Skin epidermis (tissue), 12 donors: ENCODE results near the gene GC.
"Not testable (repeated sequence)": the region's sequence is repeated elsewhere in the genome, so short reads cannot be mapped to it uniquely, and the experiment has no call there.

Source experiments
- H3K27ac ChIP-seq, 21 experiments: fragments of 200-600 bp; sonication (generic) in 11 of 21; one replicate each; pipeline ENCODE4 v1.5.0; 2020; ENCODE audit warnings: mild to moderate bottlenecking in 3 of 21, inconsistent platforms in 2 of 21, moderate library complexity in 2 of 21
- H3K4me3 ChIP-seq, 7 experiments: fragments of 200-600 bp; sonication (generic) in 2 of 7; one replicate each; pipeline ENCODE4 v1.5.0; 2020; ENCODE audit warnings: inconsistent platforms in 2 of 7, mild to moderate bottlenecking in 2 of 7, moderate library complexity in 1 of 7

Gene GC

GRCh38 chr4:71769434-71769833 lies 14.4 kb downstream of the GC start:
- no peak overlapping the region for H3K4me3 ChIP-seq
- no peak overlapping the region for H3K27ac ChIP-seq

DNA sequence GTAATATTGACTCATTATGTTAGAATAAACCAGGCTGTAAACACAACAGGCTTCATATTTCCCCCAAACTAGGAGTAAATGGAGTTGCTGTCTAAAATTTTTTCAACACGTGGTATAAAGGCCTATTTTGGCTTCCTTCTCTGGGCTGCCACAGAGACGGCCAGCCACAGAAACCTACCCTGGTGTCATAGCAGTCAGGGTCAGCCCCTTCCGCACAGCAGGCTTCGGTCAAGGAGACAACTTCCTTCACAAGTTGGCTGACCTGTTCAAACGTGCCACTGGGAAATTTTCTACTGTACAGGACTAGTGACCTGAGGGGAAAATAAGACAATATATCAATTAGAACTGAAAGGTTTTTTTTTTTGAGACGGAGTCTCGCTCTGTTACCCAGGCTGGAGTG lies 15.8 kb downstream of the GC start:
- Histone ChIP-seq H3K27ac (no peak overlapping the region), H3K4me3 (no peak overlapping the region)

DNA sequence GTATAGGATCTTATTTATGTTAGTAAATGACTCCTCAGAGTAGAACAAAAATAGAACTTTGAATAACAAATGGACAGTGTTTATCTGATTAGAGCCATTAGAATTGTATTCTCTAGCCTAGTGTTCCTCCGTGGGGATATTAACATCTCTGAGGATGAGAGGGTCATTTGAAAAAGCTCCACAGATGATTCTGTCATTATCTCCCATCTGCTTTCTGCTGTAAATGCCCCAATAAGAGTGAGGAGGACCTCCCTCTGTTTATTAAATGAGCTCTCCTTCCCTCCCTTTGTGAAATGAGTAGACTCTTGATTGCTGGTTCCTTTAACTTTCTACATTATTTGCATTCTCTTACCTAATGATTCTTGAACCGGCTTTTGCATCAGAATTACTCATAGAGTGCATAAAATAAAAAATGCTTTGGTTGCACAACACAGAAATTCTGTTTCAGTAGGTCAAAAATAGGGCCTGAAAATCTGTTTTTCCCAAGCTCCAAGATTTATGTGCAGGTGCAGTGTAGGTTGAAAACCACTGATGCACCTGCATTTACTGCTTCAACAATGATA lies 18.0 kb downstream of the GC start:
- H3K27ac ChIP-seq: no peak overlapping the region
- H3K4me3 ChIP-seq: no peak overlapping the region

DNA sequence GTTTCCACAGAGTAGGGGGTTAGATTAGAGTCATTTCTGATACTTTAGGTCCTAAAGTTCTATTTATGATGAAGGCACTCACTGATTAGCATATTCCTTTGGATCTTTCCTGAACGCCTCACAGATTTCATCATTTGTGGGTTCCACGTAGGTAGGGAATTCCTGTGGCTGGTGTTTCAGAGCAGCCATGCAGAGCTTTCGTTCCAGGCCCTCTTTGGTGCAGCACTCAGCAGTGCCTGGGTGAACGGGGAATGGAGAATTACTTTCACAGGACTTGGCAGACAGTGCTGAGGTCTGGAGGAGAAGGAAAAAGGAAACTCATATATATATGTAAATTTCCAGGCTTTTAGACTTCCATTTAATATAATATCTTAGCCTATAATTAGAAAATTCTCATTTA lies 18.5 kb downstream of the GC start:
- H3K4me3 ChIP-seq: no peak overlapping the region
- no peak overlapping the region for H3K27ac ChIP-seq

DNA sequence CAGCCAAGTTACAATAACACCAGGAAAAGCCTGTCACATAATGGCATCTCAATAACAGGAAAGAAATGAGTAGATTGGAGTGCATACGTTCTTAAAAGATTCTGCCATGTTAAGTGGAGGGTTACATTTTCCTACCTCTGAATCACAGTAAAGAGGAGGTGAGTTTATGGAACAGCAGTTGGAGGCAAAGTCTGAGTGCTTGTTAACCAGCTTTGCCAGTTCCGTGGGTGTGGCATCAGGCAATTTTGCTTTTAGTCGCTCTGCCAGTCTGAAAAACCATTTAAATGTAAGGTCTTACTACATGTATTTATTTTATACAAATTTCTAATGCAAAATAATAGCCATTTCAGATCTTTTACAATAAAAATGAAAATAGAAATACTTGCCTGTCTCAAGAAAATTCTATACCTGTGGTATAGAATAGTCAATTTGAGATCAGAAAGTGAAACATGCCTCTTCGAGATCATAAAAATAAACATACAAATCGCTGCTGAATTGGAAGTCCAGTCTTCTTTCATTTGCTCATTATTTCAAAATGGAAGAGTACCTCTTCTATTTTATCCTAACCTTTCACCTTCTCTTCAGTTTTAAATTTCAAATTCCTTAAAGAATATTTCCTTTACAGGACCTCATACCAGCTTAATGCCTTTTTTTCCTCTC lies 31.4 kb downstream of the GC start:
- Histone ChIP-seq H3K27ac (no peak overlapping the region), H3K4me3 (no peak overlapping the region)

DNA sequence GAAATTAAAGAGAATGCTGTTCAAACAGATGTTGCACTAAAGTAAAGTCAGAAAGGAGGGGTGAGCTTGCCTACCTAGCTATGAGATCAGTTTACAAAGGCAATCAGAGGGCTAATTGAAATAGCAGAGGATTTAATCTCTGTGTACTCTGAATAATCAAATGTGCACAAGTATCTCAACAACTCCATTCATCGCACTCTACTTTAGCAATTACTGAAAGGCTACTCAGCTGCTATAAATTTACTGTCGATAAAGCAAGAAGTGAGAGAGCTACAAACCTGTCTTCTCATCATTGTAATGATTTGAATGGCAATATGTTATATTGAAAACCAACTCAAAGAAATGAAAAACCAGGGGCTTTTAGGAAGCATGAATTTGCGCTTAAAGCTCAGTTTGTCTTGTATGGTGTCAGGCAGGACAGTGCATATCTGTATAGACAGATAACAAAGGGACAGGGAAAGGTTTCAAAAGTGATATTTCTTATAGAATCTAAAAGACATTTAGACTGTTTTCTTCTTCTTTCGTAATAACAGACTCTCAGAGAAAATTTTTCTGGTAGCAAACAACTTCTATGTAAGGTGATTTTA lies 34.8 kb downstream of the GC start:
- Histone ChIP-seq H3K4me3 (no peak overlapping the region), H3K27ac (no peak overlapping the region)

- Histone ChIP-seq H3K4me3 (no peak overlapping the region), H3K27ac (no peak overlapping the region)
These were observed 37.5 kb downstream of the GC start for GRCh38 chr4:71746379-71746778.

GRCh38 chr4:71738782-71739181 lies 45.1 kb downstream of the GC start:
- not testable (repeated sequence) for H3K27ac ChIP-seq, H3K4me3 ChIP-seq

DNA sequence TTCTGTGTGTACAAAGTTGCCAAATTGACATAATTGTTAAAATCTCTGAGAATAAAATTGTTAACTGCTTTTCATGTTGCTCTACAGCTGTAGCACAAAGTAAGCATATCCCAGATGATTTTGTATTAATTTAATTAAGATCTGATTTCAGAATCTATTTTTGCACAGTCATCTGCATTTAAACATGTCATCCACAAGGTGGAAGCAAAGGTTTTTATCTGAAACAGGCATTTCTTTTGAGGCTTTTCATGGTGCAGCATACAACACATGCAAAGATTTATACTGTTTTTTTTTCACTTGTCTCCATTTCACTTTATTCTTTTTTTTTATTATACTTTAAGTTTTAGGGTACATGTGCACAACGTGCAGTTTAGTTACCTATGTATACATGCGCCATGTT lies 51.2 kb downstream of the GC start:
- Histone ChIP-seq H3K27ac (no peak overlapping the region), H3K4me3 (no peak overlapping the region)

- H3K4me3 ChIP-seq: no peak overlapping the region
- no peak overlapping the region for H3K27ac ChIP-seq
These were observed 51.8 kb downstream of the GC start for GRCh38 chr4:71732066-71732465.

DNA sequence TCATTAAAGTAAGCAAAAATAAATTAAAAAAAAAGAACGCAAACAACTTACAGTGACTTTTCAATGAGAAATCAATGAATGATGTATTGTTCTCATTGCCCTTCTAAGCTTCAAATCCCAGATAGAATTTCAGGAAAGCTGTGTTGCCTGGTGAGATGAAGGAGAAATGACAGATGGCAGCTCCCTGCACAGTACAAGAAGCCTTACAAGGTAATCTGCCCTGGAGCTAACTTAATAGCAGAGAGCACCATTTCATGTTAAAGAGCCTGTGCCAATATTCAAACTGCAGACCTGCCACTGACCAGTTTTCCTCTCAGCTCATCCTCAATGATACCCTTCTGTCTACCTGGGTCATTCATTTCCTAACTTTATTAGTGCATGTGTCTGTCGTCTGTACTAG lies 54.0 kb downstream of the GC start:
- H3K27ac ChIP-seq: no peak overlapping the region

DNA sequence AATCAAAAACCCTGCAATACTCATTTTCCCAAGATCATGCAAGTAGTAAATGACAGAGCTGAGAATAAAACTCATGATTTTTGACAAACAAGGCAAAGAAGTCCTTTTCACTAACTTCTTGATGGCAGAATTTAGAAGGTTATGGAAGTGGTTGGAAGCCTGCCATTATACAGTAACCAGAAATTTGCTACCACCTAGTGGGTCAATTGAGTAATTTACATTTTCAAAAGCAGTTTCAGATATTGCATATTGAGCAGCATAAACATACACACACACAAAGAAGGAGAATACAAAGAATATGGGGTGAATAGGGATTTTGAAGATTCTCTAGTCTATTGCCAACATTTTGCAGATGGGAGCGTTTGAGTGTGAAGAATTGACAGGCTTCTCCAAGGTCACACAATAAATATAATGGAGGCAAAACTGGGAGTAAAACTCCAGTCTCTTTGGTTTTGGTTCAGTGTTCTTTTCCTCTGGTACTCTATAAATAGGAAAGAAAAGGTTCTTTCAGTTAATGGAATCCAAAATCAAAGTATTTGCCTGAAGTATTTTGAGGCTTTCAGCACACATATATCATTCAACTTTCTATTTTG lies 70.2 kb downstream of the GC start:
- Histone ChIP-seq H3K4me3 (no peak overlapping the region), H3K27ac (no peak overlapping the region)

More for the DNA sequence above, 54.0 kb downstream of the GC start:
- no peak overlapping the region for H3K4me3 ChIP-seq

- H3K27ac ChIP-seq: no peak overlapping the region
These were observed 71.9 kb downstream of the GC start for GRCh38 chr4:71711985-71712348.

GRCh38 chr4:71711044-71711984 lies 72.6 kb downstream of the GC start:
- Histone ChIP-seq H3K27ac (no peak overlapping the region), H3K4me3 (no peak overlapping the region)

More at GRCh38 chr4:71711985-71712348, 71.9 kb downstream of the GC start:
- H3K4me3 ChIP-seq: no peak overlapping the region

GRCh38 chr4:71709961-71710360 lies 73.9 kb downstream of the GC start:
- no peak overlapping the region for H3K27ac ChIP-seq
- no peak overlapping the region for H3K4me3 ChIP-seq

DNA sequence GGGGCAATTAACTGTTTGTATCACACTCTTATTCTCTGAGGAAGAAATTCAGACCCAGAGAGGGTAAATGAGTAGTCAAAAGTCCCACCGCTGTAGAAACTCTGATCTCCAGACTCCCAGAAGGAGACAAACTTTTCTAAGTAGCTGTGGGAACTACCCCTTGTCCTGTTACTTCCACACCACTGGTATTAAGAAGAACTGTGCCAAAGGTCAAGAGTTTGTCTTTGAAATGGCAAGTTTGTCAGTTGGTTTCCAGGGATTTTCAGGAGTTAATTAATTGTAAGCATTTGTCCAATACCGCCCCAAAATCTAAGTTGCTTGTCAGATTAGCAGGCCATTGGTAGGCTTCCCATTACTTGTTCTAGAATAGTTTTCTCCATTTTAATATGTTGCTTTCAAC lies 85.7 kb downstream of the GC start:
- Histone ChIP-seq H3K27ac (no peak overlapping the region), H3K4me3 (no peak overlapping the region)

DNA sequence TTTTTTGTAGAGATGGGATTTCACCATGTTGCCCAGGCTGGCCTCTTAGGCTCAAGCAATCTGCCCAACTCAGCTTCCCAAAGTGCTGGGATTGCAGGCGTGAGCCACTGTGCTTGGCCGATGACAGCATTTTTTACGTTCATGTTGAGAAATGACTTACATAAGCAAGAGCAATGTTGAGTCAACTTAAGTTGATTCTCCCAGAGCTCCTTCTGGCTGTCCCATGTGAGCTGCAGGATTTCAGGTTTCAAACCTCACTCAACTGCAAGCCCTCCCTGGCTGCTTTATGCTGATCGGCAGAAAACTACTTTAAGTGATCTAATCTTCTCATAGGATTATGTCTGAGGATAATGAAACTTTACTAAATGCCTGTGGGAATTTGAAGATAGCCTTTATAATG lies 86.8 kb downstream of the GC start:
- no peak overlapping the region for H3K4me3 ChIP-seq

GRCh38 chr4:71694961-71695360 lies 88.9 kb downstream of the GC start:
- no peak overlapping the region for H3K27ac ChIP-seq
- H3K4me3 ChIP-seq: no peak overlapping the region

More for the DNA sequence above, 86.8 kb downstream of the GC start:
- no peak overlapping the region for H3K27ac ChIP-seq

DNA sequence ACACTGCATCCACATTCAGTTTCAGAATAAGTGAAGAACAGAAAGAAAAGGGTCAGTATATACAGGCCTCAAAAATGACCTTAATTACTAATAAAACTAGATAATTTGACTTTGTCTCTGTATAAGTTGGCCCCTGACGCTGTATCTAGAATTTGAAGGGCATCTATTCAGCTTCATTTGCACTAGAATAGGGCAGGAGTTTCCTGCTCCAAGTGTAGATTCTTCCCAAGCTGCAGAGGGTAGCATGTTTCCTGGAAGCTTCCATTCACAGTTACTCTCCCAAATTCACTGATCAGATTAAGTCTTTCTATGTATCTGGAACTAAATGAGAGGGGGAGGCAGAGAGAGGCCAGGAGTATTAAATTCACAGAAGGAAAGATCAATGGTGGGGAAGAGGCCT lies 90.9 kb downstream of the GC start:
- H3K27ac ChIP-seq: no peak overlapping the region
- no peak overlapping the region for H3K4me3 ChIP-seq

DNA sequence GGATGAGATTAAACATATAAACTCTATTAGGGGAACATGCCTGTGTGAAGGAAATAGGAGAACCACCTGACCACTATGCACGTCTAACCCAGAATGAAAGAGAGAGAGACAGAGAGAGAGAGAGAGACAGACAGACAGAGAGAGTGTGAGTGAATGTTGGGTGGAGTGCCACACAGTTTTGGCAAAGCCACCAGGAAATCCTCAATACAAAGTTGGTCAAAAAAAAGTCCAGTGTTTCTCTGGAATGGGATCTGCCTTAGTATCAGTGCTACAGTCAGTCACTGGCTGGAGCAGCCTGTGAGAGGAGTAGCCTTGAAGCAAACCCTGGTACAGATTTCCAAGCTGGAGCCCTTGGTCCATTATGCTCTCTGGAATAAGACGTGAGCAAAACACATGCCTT lies 91.7 kb downstream of the GC start:
- Histone ChIP-seq H3K4me3 (no peak overlapping the region), H3K27ac (no peak overlapping the region)
